SK-N-SH (cell line): ENCODE results near the gene ZNF280D. TPM values are rescaled to one million over a fixed set of nuclear protein-coding genes. Genes with fewer than 3 reads are reported as not detected.

Experiments used
- CTCF ChIA-PET: fragments of 300-600, 350-600 bp; formaldehyde crosslinking; extraction: SDS; loops from one replicate; lab custom pipeline; 2021; lab: Yijun Ruan, JAX
- POLR2A ChIA-PET: fragments of 350-600 bp; sonication (Branson Sonifier 250); formaldehyde crosslinking; extraction: SDS; loops from one replicate; lab custom pipeline; 2020; ENCODE audit warnings: antibody characterized with exemption, inconsistent platforms; lab: Yijun Ruan, JAX
- DNase-seq: peaks from one replicate; pipeline ENCODE4 v3.0.0; 2012
- H2AFZ ChIP-seq: fragments of 200-600 bp; sonication (generic); 2 replicates; pipeline ENCODE4 v1.8.1; 2016; ENCODE audit warnings: antibody characterized with exemption, mild to moderate bottlenecking, low read depth
- H3F3A ChIP-seq: fragments of 200-600 bp; sonication (generic); replicated peaks from 2 replicates; pipeline ENCODE3; 2016; ENCODE audit warnings: antibody characterized with exemption, mild to moderate bottlenecking; ENCODE audit not compliant: insufficient read depth
- H3K27ac ChIP-seq, 2 experiments: fragments of 200-500 bp in 1 of 2; fragments of 200-600 bp in 1 of 2; sonication (Bioruptor generic) in 1 of 2; sonication (generic), shearing (Covaris generic) in 1 of 2; 2 replicates each; pipeline versions ENCODE4 v1.5.1 to v1.6.1; 2014 to 2016; ENCODE audit warnings: low read depth in 2 of 2, inconsistent platforms in 1 of 2, low read length in 1 of 2, mild to moderate bottlenecking in 1 of 2, mixed read lengths in 1 of 2
- H3K27me3 ChIP-seq: fragments of 200-600 bp; sonication (generic), shearing (Covaris generic); 2 replicates; pipeline ENCODE4 v1.6.1; 2016; ENCODE audit warnings: mixed run types; ENCODE audit not compliant: insufficient read depth
- H3K36me3 ChIP-seq, 2 experiments: fragments of 200-500 bp in 1 of 2; fragments of 200-600 bp in 1 of 2; sonication (Bioruptor generic) in 1 of 2; sonication (generic) in 1 of 2; replicated peaks in 1 of 2; 2 replicates each; pipeline versions ENCODE3 to v1.5.1; 2014 to 2016; ENCODE audit warnings: low read length in 1 of 2, mild to moderate bottlenecking in 1 of 2; ENCODE audit not compliant: insufficient read depth in 2 of 2, control insufficient read depth in 1 of 2
- H3K4me1 ChIP-seq, 2 experiments: fragments of 200-500 bp in 1 of 2; fragments of 200-600 bp in 1 of 2; sonication (Bioruptor generic) in 1 of 2; sonication (generic), shearing (Covaris generic) in 1 of 2; 2 replicates each; pipeline versions ENCODE4 v1.5.1 to v1.6.1; 2014 to 2016; ENCODE audit warnings: low read depth in 1 of 2, low read length in 1 of 2, mixed run types in 1 of 2; ENCODE audit not compliant: insufficient read depth in 2 of 2, control insufficient read depth in 1 of 2
- H3K4me2 ChIP-seq: fragments of 200-600 bp; sonication (generic), shearing (Covaris generic); 2 replicates; pipeline ENCODE4 v1.6.1; 2017; ENCODE audit warnings: mixed run types
- H3K4me3 ChIP-seq, 2 experiments: fragments of 200-500 bp in 1 of 2; fragments of 200-600 bp in 1 of 2; sonication (Bioruptor generic) in 1 of 2; sonication (generic), shearing (Covaris generic) in 1 of 2; 2 replicates each; pipeline versions ENCODE4 v1.5.1 to v1.8.1; 2014 to 2016; ENCODE audit warnings: low read depth in 2 of 2, inconsistent platforms in 1 of 2, low read length in 1 of 2, mild to moderate bottlenecking in 1 of 2, mixed read lengths in 1 of 2, moderate library complexity in 1 of 2
- H3K79me2 ChIP-seq: fragments of 200-600 bp; sonication (generic); 2 replicates; pipeline ENCODE4 v1.8.1; 2017; ENCODE audit warnings: mild to moderate bottlenecking; ENCODE audit not compliant: insufficient read depth
- H3K9ac ChIP-seq: fragments of 200-600 bp; sonication (generic); 2 replicates; pipeline ENCODE4 v1.6.1; 2017; ENCODE audit warnings: mixed run types
- H3K9me2 ChIP-seq: fragments of 200-600 bp; sonication (generic); 2 replicates; pipeline ENCODE4 v1.6.1; 2017; ENCODE audit warnings: mixed run types
- H3K9me3 ChIP-seq: fragments of 200-600 bp; sonication (generic); 2 replicates; pipeline ENCODE4 v1.6.1; 2017; ENCODE audit warnings: mixed run types, mild to moderate bottlenecking, moderate library complexity
- H4K20me1 ChIP-seq: fragments of 200-600 bp; sonication (generic); 2 replicates; pipeline ENCODE4 v1.6.1; 2017; ENCODE audit warnings: mild to moderate bottlenecking, mixed run types; ENCODE audit not compliant: insufficient read depth
- CHD2 ChIP-seq: fragments of 150-350 bp; IDR thresholded peaks from 2 replicates; pipeline ENCODE4 v1.6.1; 2018; ENCODE audit warnings: low read length; ENCODE audit not compliant: partially characterized antibody
- FOSL2 ChIP-seq: IDR thresholded peaks from 2 replicates; pipeline ENCODE4 v1.4.0; 2012; ENCODE audit warnings: low read depth, mild to moderate bottlenecking, moderate library complexity, borderline replicate concordance
- FOXJ3 ChIP-seq: sonication (generic); formaldehyde crosslinking; IDR thresholded peaks from 2 replicates; pipeline ENCODE4 v1.5.1; 2020; ENCODE audit warnings: mild to moderate bottlenecking, missing genetic modification reagents
- GATA2 ChIP-seq: sonication (generic); formaldehyde crosslinking; IDR thresholded peaks from 2 replicates; pipeline ENCODE4 v1.5.0; 2020; ENCODE audit warnings: mild to moderate bottlenecking, missing genetic modification reagents
- MXI1 ChIP-seq: IDR thresholded peaks from 2 replicates; pipeline ENCODE4 v1.6.1; 2012; ENCODE audit warnings: mild to moderate bottlenecking, low read depth, low read length, improper control_type of control experiment
- NFIC ChIP-seq: IDR thresholded peaks from 2 replicates; pipeline ENCODE4 v1.4.0; 2012; ENCODE audit warnings: borderline replicate concordance
- NRF1 ChIP-seq: IDR thresholded peaks from 2 replicates; pipeline ENCODE4 v1.6.1; 2012; ENCODE audit warnings: low read depth, mild to moderate bottlenecking, low read length
- SIN3A ChIP-seq: IDR thresholded peaks from 2 replicates; pipeline ENCODE4 v1.6.1; 2012; ENCODE audit warnings: low read depth, mild to moderate bottlenecking, low read length, moderate library complexity, borderline replicate concordance
- TCF12 ChIP-seq: IDR thresholded peaks from 2 replicates; pipeline ENCODE4 v1.4.0; 2012
- WGBS: methylation state at CpG from one replicate; pipeline ENCODE4 v1.1.6; 2017; ENCODE audit warnings: low lambda C conversion rate; 5-methylcytosine and 5-hydroxymethylcytosine counted together
- polyA plus RNA-seq, 3 experiments: library from polyadenylated mRNA; depleted of rRNA; stranded (reverse); fragments of >200 nt; gene quantifications; 2 replicates each; pipeline ENCODE4 v1.2.3, GENCODE V29; 2012
- TF ChIP-seq, protein P1 (sequence below): IDR thresholded peaks from 2 replicates; pipeline ENCODE4 v1.4.0; 2012; ENCODE audit warnings: low read depth, borderline replicate concordance
- TF ChIP-seq, protein P2 (sequence below): IDR thresholded peaks from 2 replicates; pipeline ENCODE4 v1.6.1; 2012; ENCODE audit warnings: mild to moderate bottlenecking, low read depth, low read length, moderate library complexity
- TF ChIP-seq, protein P3 (sequence below): fragments of 150-350 bp; IDR thresholded peaks from 2 replicates; pipeline ENCODE4 v1.6.1; 2016; ENCODE audit warnings: mild to moderate bottlenecking, low read depth, low read length
- TF ChIP-seq, protein P4 (sequence below): IDR thresholded peaks from 2 replicates; pipeline ENCODE4; 2012

Gene ZNF280D
- polyA plus RNA-seq, 1 of the 3 experiments (the other 2 are of a cell fraction), result 5.4 TPM

DNA sequence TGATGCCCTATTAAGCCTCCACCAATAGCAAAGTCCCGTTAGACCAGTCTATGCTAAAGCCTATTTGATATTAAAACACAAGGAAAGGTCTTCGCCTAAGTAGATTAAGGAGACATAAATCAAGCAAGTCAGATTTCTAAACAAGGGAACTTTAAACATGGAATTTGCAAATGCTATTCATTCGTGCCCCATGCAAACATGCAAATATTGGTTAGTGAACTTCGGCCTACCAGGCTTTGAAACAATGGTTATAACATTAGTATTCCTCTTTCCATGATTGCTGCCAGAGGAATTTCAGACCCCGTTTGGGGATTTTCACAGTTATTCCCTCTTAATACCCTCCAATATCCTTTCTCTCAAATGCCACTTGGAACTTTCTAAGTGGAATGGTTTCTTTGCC, 36.9 kb upstream of the ZNF280D start (continued):
- TF ChIP-seq, protein P1, sequence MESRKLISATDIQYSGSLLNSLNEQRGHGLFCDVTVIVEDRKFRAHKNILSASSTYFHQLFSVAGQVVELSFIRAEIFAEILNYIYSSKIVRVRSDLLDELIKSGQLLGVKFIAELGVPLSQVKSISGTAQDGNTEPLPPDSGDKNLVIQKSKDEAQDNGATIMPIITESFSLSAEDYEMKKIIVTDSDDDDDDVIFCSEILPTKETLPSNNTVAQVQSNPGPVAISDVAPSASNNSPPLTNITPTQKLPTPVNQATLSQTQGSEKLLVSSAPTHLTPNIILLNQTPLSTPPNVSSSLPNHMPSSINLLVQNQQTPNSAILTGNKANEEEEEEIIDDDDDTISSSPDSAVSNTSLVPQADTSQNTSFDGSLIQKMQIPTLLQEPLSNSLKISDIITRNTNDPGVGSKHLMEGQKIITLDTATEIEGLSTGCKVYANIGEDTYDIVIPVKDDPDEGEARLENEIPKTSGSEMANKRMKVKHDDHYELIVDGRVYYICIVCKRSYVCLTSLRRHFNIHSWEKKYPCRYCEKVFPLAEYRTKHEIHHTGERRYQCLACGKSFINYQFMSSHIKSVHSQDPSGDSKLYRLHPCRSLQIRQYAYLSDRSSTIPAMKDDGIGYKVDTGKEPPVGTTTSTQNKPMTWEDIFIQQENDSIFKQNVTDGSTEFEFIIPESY, result no peak
- TF ChIP-seq CHD2 (no peak), FOXJ3 (CRISPR knock-in tag) (no peak), MXI1 (no peak), NFIC (no peak)

DNA sequence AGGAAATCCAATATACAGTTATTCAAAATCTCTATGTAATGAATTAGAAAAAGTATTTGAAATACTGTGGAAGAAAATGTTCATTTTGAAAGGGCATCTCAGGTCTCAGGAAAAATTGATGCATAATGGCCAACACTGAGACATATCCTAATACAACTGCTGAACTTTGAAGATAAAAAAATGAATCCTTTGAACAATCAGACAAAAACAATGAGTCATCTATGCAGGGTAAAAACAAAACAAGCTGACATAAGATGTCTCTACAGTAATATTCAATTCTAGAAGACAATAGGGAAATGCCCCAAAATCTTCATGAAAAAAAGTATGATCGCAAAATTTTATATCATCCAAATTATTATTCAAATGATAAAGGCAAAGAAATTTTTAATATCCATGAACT, 34.0 kb upstream of the ZNF280D start:
- no peak for DNase-seq
- Histone ChIP-seq H3K4me1 (peaks cover 0 to 13% of the 10 kb centered on the region in 2 experiments; a peak in 1 of 4 replicates), H3K4me3 (no peak overlapping the region), H3K9me3 (no peaks in the 10 kb centered on the region), H4K20me1 (no peaks in the 10 kb centered on the region), H3K36me3 (no peaks in the 10 kb centered on the region), H3K4me2 (no peak overlapping the region), H3F3A (no peaks in the 10 kb centered on the region), H3K9me2 (no peaks in the 10 kb centered on the region), H3K27me3 (no peaks in the 10 kb centered on the region), H2AFZ (no peak overlapping the region), H3K9ac (no peak overlapping the region), H3K79me2 (no peaks in the 10 kb centered on the region), H3K27ac (no peak overlapping the region)
- POLR2A ChIA-PET, result no interaction called here
- CTCF ChIA-PET, result no interaction called here
- TF ChIP-seq GATA2 (CRISPR knock-in tag) (no peak), FOSL2 (0 out of 2 replicates have a peak, but pooled peaks have one; percentile 13)
- WGBS, result 93% methylated on average over 1 of the region's 1 CpG

DNA sequence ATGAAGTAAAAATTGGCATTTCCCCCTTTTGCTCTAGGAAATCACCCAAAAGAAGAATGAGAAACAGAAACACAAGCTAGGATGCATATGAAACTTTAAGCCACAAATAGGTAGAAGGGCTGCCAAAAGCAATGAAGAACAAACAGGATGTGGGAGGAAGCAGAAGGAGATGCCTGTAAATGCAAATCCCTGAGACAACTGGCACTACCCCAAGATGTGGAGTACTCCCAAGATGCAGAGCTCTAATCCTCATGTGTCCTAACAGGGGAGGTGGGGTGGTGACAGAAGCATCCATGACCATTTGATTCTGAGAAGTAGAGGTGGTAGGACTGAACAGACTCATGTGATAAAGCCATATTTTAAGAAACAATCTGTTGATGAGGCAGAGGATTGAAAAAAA, 31.9 kb upstream of the ZNF280D start:
- Histone ChIP-seq H3F3A (peaks cover 7% of the 10 kb centered on the region), H2AFZ (no peak overlapping the region), H3K9me2 (no peaks in the 10 kb centered on the region), H3K79me2 (no peaks in the 10 kb centered on the region), H3K4me1 (peaks cover 0 to 19% of the 10 kb centered on the region in 2 experiments; a peak in 2 of 4 replicates), H3K9me3 (no peaks in the 10 kb centered on the region), H3K27me3 (no peaks in the 10 kb centered on the region), H4K20me1 (no peaks in the 10 kb centered on the region), H3K4me3 (no peak overlapping the region), H3K27ac (peak overlapping the region in 1 of 2 experiments; percentile 39; a peak in 1 of 4 replicates), H3K4me2 (0 out of 2 replicates have a peak overlapping the region, but pooled peaks have one; percentile 38), H3K36me3 (no peaks in the 10 kb centered on the region), H3K9ac (no peak overlapping the region)
- CTCF ChIA-PET, result no interaction called here
- TF ChIP-seq SIN3A (no peak), NRF1 (no peak), TCF12 (no peak)
- TF ChIP-seq, protein P2, sequence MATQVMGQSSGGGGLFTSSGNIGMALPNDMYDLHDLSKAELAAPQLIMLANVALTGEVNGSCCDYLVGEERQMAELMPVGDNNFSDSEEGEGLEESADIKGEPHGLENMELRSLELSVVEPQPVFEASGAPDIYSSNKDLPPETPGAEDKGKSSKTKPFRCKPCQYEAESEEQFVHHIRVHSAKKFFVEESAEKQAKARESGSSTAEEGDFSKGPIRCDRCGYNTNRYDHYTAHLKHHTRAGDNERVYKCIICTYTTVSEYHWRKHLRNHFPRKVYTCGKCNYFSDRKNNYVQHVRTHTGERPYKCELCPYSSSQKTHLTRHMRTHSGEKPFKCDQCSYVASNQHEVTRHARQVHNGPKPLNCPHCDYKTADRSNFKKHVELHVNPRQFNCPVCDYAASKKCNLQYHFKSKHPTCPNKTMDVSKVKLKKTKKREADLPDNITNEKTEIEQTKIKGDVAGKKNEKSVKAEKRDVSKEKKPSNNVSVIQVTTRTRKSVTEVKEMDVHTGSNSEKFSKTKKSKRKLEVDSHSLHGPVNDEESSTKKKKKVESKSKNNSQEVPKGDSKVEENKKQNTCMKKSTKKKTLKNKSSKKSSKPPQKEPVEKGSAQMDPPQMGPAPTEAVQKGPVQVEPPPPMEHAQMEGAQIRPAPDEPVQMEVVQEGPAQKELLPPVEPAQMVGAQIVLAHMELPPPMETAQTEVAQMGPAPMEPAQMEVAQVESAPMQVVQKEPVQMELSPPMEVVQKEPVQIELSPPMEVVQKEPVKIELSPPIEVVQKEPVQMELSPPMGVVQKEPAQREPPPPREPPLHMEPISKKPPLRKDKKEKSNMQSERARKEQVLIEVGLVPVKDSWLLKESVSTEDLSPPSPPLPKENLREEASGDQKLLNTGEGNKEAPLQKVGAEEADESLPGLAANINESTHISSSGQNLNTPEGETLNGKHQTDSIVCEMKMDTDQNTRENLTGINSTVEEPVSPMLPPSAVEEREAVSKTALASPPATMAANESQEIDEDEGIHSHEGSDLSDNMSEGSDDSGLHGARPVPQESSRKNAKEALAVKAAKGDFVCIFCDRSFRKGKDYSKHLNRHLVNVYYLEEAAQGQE, result no peak
- TF ChIP-seq, protein P3, sequence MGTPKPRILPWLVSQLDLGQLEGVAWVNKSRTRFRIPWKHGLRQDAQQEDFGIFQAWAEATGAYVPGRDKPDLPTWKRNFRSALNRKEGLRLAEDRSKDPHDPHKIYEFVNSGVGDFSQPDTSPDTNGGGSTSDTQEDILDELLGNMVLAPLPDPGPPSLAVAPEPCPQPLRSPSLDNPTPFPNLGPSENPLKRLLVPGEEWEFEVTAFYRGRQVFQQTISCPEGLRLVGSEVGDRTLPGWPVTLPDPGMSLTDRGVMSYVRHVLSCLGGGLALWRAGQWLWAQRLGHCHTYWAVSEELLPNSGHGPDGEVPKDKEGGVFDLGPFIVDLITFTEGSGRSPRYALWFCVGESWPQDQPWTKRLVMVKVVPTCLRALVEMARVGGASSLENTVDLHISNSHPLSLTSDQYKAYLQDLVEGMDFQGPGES, result no peak
- TF ChIP-seq, protein P4, sequence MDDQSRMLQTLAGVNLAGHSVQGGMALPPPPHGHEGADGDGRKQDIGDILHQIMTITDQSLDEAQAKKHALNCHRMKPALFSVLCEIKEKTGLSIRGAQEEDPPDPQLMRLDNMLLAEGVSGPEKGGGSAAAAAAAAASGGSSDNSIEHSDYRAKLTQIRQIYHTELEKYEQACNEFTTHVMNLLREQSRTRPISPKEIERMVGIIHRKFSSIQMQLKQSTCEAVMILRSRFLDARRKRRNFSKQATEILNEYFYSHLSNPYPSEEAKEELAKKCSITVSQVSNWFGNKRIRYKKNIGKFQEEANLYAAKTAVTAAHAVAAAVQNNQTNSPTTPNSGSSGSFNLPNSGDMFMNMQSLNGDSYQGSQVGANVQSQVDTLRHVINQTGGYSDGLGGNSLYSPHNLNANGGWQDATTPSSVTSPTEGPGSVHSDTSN, result 0 out of 2 replicates have a peak, but pooled peaks have one; percentile 16
- DNase-seq, result no peak
- POLR2A ChIA-PET, result no interaction called here
